ENCODE measurements around the gene WDR43. TPM values are rescaled to one million over a fixed set of nuclear protein-coding genes. Genes with fewer than 3 reads are reported as not detected.

WDR43 gene
- total RNA-seq, 6 experiments from 2014 or later: 67.8 to 81.1 (median 71.4) TPM

DNA sequence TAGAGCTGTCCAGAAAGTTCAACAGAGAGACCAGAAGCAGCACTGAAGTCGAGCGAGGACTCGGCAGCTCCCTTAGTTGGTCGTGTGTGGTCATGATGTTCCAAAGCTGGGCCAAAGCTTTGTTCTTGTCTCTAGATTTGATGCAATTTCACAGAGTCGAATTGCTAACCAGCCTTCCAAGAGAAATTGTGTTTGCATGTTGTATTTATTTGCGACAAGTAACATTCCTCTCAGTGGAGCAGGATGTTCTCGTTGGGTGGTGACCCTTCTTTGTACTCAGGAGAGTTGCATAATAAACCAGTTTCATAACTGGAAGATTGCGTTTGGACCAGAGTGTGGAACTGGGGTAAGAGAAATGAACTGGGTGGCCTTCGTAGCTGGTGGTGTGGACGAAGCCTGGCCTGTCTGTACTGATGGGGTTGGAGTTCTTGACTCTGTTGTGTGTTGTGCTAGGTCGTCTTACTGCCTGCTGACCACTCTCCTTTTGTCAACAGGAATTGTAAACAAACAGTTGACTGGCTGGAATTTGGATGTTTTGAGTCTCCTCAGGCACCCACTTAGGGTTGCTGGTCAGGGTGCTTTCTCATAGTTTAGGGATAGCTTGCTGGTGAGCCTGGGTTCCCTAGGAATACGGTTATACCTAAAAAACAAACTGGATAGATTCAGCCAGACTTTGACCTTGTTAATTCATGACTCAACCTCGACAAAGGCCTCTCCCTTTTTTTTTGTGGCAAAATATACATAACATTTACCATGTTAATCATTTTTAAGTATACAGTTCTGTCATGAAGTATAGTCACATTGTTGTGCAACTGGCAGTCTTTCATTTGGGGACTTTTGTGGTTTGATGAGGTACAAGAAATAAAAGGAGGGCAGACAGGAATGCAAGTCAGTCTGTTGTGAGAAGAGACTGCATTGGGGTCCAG is 57.7 kb downstream of the WDR43 start:
- peaks cover 33% of the 10 kb centered on the region for H3K4me1 Mint-ChIP-seq (ENCODE audit: low read depth)
- peaks cover 29% of the 10 kb centered on the region for H3K36me3 Mint-ChIP-seq (ENCODE audit: low read depth)
- H3K9me3 Mint-ChIP-seq: peaks cover 7% of the 10 kb centered on the region
- no peak for DNase-seq
- no peak for TF ChIP-seq CTCF (IDR thresholded peaks at IDR 0.05)
- no peak overlapping the region for H3K4me3 Mint-ChIP-seq
- peak overlapping the region; percentile 7 for H3K27ac Mint-ChIP-seq
- peaks cover 6% of the 10 kb centered on the region; the same call in 1 of the 2 replicates for H3K27me3 Mint-ChIP-seq (ENCODE audit: insufficient read depth)

DNA sequence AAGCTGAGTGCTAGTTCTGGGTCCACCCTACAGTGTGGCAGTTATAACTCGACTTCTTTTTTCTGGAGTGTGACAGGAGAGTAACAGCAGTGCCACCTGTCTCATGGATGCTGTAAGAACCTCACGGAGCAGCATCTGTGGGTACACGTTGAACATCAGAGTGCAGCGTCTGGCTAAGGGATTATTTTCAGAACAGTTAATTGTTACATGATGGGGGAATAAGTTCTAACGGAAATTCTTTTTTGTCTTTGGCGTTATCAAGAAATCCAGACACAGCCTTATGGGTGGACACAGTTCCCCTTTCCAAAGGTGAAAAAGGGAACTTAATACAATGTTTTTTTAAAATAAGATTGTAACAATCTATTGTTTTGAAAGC is 58.4 kb downstream of the WDR43 start:
- peaks cover 27% of the 10 kb centered on the region for H3K36me3 Mint-ChIP-seq (ENCODE audit: low read depth)
- H3K27me3 Mint-ChIP-seq (ENCODE audit: insufficient read depth): peaks cover 6% of the 10 kb centered on the region; the same call in 1 of the 2 replicates
- H3K9me3 Mint-ChIP-seq: peaks cover 7% of the 10 kb centered on the region
- peak; percentile 21; the same call in 1 of the 2 replicates for TF ChIP-seq CTCF (IDR thresholded peaks at IDR 0.05)
- peaks cover 39% of the 10 kb centered on the region for H3K4me1 Mint-ChIP-seq (ENCODE audit: low read depth)
- H3K27ac Mint-ChIP-seq: peak overlapping the region; percentile 7
- no peak overlapping the region for H3K4me3 Mint-ChIP-seq
- DNase-seq: no peak

DNA sequence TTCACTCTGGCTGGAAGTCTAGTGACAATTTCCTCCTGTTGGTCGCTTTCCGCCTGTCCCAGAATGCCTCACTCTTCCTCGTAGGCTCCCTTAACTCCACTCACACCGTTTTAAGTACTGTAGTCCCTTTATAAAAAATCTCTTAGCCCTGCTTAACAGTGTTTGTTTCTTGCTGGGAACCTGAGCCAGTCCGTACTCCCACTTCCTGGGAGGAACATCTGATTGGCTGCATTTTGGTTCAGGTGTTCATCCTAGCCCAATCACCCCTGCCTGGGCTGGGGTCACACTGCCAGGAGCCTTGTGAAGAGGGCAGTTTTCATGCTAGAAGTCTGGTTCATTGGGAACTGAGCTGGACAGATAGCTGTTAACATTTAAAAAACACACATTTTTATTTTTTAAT is 61.0 kb downstream of the WDR43 start:
- peaks cover 1% of the 10 kb centered on the region for H3K36me3 Mint-ChIP-seq (ENCODE audit: low read depth)
- H3K9me3 Mint-ChIP-seq: no peaks in the 10 kb centered on the region
- no peak overlapping the region for H3K4me3 Mint-ChIP-seq
- TF ChIP-seq CTCF (IDR thresholded peaks at IDR 0.05): no peak
- H3K4me1 Mint-ChIP-seq (ENCODE audit: low read depth): peaks cover 44% of the 10 kb centered on the region
- peaks cover 4% of the 10 kb centered on the region; the same call in 1 of the 2 replicates for H3K27me3 Mint-ChIP-seq (ENCODE audit: insufficient read depth)
- H3K27ac Mint-ChIP-seq: no peak overlapping the region
- no peak for DNase-seq

GRCh38 chr2:28956415-28956826 is 62.0 kb downstream of the WDR43 start:
- Mint-ChIP-seq H3K4me1 (ENCODE audit: low read depth) (peaks cover 39% of the 10 kb centered on the region), H3K36me3 (ENCODE audit: low read depth) (no peaks in the 10 kb centered on the region), H3K9me3 (no peaks in the 10 kb centered on the region), H3K27ac (no peak overlapping the region), H3K27me3 (ENCODE audit: insufficient read depth) (peaks cover 4% of the 10 kb centered on the region; the same call in 1 of the 2 replicates), H3K4me3 (no peak overlapping the region)
- TF ChIP-seq CTCF (IDR thresholded peaks at IDR 0.05): no peak
- no peak for DNase-seq

GRCh38 chr2:28956890-28957289 is 62.4 kb downstream of the WDR43 start:
- Mint-ChIP-seq H3K36me3 (ENCODE audit: low read depth) (no peaks in the 10 kb centered on the region), H3K27me3 (ENCODE audit: insufficient read depth) (peaks cover 3% of the 10 kb centered on the region; the same call in 1 of the 2 replicates), H3K4me3 (no peak overlapping the region), H3K27ac (no peak overlapping the region), H3K4me1 (ENCODE audit: low read depth) (peaks cover 35% of the 10 kb centered on the region), H3K9me3 (no peaks in the 10 kb centered on the region)
- TF ChIP-seq CTCF (IDR thresholded peaks at IDR 0.05): peak; percentile 73
- peak; percentile 21 for DNase-seq
